Hematopoietic multipotent progenitor cell treated with erythropoietin and hydrocortisone succinate and interleukin-3 and kit ligand, for 17 days (in vitro differentiated cells): ENCODE measurements around the gene OTULIN.

Experiments used
- DNase-seq: peaks from one replicate; pipeline ENCODE4 v3.0.0-alpha.2; 2015; ENCODE audit warnings: low spot score

Gene OTULIN

GRCh38 chr5:14698495-14698894, 34.0 kb downstream of the OTULIN start:
- no peak for DNase-seq

GRCh38 chr5:14699159-14699558, 34.6 kb downstream of the OTULIN start:
- DNase-seq: no peak

GRCh38 chr5:14699807-14700400, 35.4 kb downstream of the OTULIN start:
- peak; percentile 53 for DNase-seq

- DNase-seq: no peak
These were observed 36.2 kb downstream of the OTULIN start for GRCh38 chr5:14700478-14701436.

- DNase-seq: no peak
These were observed 37.0 kb downstream of the OTULIN start for GRCh38 chr5:14701556-14701955.

- no peak for DNase-seq
These were observed 37.8 kb downstream of the OTULIN start for GRCh38 chr5:14702238-14702839.

GRCh38 chr5:14705556-14705955, 41.0 kb downstream of the OTULIN start:
- no peak for DNase-seq

- DNase-seq: peak; percentile 26
These were observed 42.1 kb downstream of the OTULIN start for GRCh38 chr5:14706615-14707021.

GRCh38 chr5:14707811-14708390, 43.4 kb downstream of the OTULIN start:
- DNase-seq: no peak

- DNase-seq: no peak
These were observed 44.0 kb downstream of the OTULIN start for GRCh38 chr5:14708551-14708950.

GRCh38 chr5:14710313-14710994, 45.9 kb downstream of the OTULIN start:
- DNase-seq: no peak

GRCh38 chr5:14712131-14712530, 47.6 kb downstream of the OTULIN start:
- no peak for DNase-seq

- no peak for DNase-seq
These were observed 48.1 kb downstream of the OTULIN start for GRCh38 chr5:14712666-14713065.

GRCh38 chr5:14713476-14714390, 49.2 kb downstream of the OTULIN start:
- no peak for DNase-seq

GRCh38 chr5:14714706-14715105, 50.2 kb downstream of the OTULIN start:
- DNase-seq: no peak

- DNase-seq: no peak
These were observed 51.0 kb downstream of the OTULIN start for GRCh38 chr5:14715481-14715880.

- no peak for DNase-seq
These were observed 52.5 kb downstream of the OTULIN start for GRCh38 chr5:14716755-14717752.

- DNase-seq: no peak
These were observed 54.3 kb downstream of the OTULIN start for GRCh38 chr5:14718778-14719177.

GRCh38 chr5:14720236-14720923, 55.9 kb downstream of the OTULIN start:
- DNase-seq: no peak
